ENCODE measurements around the gene ATG10.

DNA sequence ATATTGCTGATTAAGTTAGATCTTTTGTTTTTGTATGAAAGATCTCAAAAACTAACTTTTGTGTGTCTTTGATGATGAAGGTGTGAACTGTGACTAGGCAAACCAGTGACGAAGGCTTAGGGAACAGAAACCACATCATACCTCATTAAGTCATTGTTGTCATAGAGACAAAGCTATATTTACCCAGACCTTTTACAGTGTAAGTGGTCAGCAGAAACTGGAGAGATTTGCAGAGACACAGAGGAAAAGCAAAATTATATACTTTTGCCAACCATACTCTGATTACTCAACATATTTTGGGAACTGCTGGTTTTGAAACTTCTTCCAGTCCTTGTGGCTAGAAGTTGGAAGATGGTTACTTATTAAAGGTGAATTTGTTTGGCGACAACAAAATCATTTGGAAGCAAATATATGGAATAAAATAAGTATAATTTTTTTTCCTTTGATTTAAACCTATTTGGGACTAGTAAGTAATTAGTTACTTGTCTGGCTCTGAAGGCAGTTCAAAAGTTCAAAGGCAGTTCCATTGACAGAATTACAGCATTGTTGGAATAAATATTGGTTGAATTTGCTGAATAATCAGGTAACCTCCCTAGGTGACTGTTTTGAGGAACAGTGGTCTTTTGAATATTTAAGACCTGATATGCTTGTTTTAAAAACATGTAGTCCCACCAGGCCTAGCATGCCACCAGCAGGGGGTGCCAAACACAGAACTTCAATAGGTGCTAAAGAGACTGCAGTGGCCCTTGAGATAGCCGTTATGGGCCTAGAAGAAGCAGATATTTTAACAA lies 202.5 kb downstream of the ATG10 start:
- TF ChIP-seq FOXP1 (CRISPR knock-in tag; IDR thresholded peaks at IDR 0.05; ENCODE audit: borderline replicate concordance), result no peak
- TF ChIP-seq ZNF263 (CRISPR knock-in tag; IDR thresholded peaks at IDR 0.05; ENCODE audit: low read depth), result no peak
- TF ChIP-seq, protein P1, sequence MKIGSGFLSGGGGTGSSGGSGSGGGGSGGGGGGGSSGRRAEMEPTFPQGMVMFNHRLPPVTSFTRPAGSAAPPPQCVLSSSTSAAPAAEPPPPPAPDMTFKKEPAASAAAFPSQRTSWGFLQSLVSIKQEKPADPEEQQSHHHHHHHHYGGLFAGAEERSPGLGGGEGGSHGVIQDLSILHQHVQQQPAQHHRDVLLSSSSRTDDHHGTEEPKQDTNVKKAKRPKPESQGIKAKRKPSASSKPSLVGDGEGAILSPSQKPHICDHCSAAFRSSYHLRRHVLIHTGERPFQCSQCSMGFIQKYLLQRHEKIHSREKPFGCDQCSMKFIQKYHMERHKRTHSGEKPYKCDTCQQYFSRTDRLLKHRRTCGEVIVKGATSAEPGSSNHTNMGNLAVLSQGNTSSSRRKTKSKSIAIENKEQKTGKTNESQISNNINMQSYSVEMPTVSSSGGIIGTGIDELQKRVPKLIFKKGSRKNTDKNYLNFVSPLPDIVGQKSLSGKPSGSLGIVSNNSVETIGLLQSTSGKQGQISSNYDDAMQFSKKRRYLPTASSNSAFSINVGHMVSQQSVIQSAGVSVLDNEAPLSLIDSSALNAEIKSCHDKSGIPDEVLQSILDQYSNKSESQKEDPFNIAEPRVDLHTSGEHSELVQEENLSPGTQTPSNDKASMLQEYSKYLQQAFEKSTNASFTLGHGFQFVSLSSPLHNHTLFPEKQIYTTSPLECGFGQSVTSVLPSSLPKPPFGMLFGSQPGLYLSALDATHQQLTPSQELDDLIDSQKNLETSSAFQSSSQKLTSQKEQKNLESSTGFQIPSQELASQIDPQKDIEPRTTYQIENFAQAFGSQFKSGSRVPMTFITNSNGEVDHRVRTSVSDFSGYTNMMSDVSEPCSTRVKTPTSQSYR (CRISPR knock-in tag; IDR thresholded peaks at IDR 0.05), result no peak
- TF ChIP-seq JUN (CRISPR knock-in tag; IDR thresholded peaks at IDR 0.05), result no peak
- TF ChIP-seq GRHL2 (CRISPR knock-in tag; IDR thresholded peaks at IDR 0.05; ENCODE audit: insufficient replicate concordance, severe bottlenecking), result no peak
- TF ChIP-seq, protein P2, sequence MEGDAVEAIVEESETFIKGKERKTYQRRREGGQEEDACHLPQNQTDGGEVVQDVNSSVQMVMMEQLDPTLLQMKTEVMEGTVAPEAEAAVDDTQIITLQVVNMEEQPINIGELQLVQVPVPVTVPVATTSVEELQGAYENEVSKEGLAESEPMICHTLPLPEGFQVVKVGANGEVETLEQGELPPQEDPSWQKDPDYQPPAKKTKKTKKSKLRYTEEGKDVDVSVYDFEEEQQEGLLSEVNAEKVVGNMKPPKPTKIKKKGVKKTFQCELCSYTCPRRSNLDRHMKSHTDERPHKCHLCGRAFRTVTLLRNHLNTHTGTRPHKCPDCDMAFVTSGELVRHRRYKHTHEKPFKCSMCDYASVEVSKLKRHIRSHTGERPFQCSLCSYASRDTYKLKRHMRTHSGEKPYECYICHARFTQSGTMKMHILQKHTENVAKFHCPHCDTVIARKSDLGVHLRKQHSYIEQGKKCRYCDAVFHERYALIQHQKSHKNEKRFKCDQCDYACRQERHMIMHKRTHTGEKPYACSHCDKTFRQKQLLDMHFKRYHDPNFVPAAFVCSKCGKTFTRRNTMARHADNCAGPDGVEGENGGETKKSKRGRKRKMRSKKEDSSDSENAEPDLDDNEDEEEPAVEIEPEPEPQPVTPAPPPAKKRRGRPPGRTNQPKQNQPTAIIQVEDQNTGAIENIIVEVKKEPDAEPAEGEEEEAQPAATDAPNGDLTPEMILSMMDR (IDR thresholded peaks at IDR 0.05), result peak; percentile 44
- TF ChIP-seq, protein P3, sequence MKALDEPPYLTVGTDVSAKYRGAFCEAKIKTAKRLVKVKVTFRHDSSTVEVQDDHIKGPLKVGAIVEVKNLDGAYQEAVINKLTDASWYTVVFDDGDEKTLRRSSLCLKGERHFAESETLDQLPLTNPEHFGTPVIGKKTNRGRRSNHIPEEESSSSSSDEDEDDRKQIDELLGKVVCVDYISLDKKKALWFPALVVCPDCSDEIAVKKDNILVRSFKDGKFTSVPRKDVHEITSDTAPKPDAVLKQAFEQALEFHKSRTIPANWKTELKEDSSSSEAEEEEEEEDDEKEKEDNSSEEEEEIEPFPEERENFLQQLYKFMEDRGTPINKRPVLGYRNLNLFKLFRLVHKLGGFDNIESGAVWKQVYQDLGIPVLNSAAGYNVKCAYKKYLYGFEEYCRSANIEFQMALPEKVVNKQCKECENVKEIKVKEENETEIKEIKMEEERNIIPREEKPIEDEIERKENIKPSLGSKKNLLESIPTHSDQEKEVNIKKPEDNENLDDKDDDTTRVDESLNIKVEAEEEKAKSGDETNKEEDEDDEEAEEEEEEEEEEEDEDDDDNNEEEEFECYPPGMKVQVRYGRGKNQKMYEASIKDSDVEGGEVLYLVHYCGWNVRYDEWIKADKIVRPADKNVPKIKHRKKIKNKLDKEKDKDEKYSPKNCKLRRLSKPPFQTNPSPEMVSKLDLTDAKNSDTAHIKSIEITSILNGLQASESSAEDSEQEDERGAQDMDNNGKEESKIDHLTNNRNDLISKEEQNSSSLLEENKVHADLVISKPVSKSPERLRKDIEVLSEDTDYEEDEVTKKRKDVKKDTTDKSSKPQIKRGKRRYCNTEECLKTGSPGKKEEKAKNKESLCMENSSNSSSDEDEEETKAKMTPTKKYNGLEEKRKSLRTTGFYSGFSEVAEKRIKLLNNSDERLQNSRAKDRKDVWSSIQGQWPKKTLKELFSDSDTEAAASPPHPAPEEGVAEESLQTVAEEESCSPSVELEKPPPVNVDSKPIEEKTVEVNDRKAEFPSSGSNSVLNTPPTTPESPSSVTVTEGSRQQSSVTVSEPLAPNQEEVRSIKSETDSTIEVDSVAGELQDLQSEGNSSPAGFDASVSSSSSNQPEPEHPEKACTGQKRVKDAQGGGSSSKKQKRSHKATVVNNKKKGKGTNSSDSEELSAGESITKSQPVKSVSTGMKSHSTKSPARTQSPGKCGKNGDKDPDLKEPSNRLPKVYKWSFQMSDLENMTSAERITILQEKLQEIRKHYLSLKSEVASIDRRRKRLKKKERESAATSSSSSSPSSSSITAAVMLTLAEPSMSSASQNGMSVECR (CRISPR knock-in tag; IDR thresholded peaks at IDR 0.05; ENCODE audit: borderline replicate concordance), result no peak
- TF ChIP-seq, protein P4, sequence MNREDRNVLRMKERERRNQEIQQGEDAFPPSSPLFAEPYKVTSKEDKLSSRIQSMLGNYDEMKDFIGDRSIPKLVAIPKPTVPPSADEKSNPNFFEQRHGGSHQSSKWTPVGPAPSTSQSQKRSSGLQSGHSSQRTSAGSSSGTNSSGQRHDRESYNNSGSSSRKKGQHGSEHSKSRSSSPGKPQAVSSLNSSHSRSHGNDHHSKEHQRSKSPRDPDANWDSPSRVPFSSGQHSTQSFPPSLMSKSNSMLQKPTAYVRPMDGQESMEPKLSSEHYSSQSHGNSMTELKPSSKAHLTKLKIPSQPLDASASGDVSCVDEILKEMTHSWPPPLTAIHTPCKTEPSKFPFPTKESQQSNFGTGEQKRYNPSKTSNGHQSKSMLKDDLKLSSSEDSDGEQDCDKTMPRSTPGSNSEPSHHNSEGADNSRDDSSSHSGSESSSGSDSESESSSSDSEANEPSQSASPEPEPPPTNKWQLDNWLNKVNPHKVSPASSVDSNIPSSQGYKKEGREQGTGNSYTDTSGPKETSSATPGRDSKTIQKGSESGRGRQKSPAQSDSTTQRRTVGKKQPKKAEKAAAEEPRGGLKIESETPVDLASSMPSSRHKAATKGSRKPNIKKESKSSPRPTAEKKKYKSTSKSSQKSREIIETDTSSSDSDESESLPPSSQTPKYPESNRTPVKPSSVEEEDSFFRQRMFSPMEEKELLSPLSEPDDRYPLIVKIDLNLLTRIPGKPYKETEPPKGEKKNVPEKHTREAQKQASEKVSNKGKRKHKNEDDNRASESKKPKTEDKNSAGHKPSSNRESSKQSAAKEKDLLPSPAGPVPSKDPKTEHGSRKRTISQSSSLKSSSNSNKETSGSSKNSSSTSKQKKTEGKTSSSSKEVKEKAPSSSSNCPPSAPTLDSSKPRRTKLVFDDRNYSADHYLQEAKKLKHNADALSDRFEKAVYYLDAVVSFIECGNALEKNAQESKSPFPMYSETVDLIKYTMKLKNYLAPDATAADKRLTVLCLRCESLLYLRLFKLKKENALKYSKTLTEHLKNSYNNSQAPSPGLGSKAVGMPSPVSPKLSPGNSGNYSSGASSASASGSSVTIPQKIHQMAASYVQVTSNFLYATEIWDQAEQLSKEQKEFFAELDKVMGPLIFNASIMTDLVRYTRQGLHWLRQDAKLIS (CRISPR knock-in tag; IDR thresholded peaks at IDR 0.05; ENCODE audit: borderline replicate concordance), result no peak
- no peak for TF ChIP-seq CBFB (CRISPR knock-in tag; IDR thresholded peaks at IDR 0.05; ENCODE audit: low read depth)
- no peak for TF ChIP-seq ETV6 (CRISPR knock-in tag; IDR thresholded peaks at IDR 0.05)

Measured in WTC11 (cell line).